Stomach (tissue), 4 donors: Measurements from ENCODE around the gene TBC1D13.

Experiments used
- EP300 ChIP-seq: sonication (generic); formaldehyde crosslinking; IDR thresholded peaks from one replicate; pipeline ENCODE4 v1.6.1; 2017; ENCODE audit warnings: antibody characterized with exemption
- POLR2A ChIP-seq, 4 donors: fragments of 450-650 bp; IDR thresholded peaks; one replicate each; pipeline ENCODE4 v1.6.1; 2016; ENCODE audit warnings: antibody characterized with exemption in 4 of 4, control low read depth in 2 of 4, mild to moderate bottlenecking in 1 of 4, moderate library complexity in 1 of 4
- POLR2AphosphoS5 ChIP-seq, 3 donors: sonication (generic); formaldehyde crosslinking; IDR thresholded peaks; one replicate each; pipeline ENCODE4 v1.6.1; 2016; ENCODE audit warnings: antibody characterized with exemption in 3 of 3
- TF ChIP-seq, protein P1 (sequence below), 7 experiments: fragments of 450-650 bp in 4 of 7; fragments of 200-600 bp in 3 of 7; sonication (generic) in 3 of 7; IDR thresholded peaks; one replicate each; pipeline ENCODE4 v1.5.1; 2016 to 2019; ENCODE audit warnings: antibody characterized with exemption in 7 of 7, control low read depth in 2 of 7, mild to moderate bottlenecking in 1 of 7

DNA sequence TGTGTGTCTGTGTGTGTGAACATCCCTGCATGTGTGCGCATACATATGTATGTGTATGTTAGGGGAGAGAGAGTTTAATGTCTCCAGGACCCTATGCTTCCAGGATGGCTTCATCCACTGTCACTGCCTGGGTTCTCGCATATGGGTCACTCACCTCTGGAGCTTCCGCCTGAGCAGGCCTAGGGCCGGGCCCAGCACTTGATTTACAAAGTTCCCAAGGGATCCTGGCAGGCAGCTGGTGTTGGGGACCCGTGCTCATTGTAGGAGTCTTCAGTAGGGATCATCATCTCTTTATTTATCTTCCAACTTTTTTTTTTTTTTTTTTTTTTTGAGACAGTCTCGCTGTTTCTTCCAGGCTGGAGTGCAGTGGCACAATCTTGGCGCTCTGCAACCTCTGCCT is 13.0 kb downstream of the TBC1D13 start:
- TF ChIP-seq, protein P1, sequence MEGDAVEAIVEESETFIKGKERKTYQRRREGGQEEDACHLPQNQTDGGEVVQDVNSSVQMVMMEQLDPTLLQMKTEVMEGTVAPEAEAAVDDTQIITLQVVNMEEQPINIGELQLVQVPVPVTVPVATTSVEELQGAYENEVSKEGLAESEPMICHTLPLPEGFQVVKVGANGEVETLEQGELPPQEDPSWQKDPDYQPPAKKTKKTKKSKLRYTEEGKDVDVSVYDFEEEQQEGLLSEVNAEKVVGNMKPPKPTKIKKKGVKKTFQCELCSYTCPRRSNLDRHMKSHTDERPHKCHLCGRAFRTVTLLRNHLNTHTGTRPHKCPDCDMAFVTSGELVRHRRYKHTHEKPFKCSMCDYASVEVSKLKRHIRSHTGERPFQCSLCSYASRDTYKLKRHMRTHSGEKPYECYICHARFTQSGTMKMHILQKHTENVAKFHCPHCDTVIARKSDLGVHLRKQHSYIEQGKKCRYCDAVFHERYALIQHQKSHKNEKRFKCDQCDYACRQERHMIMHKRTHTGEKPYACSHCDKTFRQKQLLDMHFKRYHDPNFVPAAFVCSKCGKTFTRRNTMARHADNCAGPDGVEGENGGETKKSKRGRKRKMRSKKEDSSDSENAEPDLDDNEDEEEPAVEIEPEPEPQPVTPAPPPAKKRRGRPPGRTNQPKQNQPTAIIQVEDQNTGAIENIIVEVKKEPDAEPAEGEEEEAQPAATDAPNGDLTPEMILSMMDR (IDR thresholded peaks at IDR 0.05), result no peak
- TF ChIP-seq POLR2A (IDR thresholded peaks at IDR 0.05) (no peak), POLR2AphosphoS5 (IDR thresholded peaks at IDR 0.05) (no peak), EP300 (no peak)
